GM11168 (cell line): Measurements from ENCODE around the gene HSD3B7.

Source experiments
- in situ Hi-C: fragments of 300-500 bp; cut with MboI; formaldehyde crosslinking; loops from one replicate; pipeline ENCODE4 v1.12.0; 2022; ENCODE audit warnings: low sequenced_read_pairs; ENCODE audit not compliant: unreplicated experiment

Gene HSD3B7

GRCh38 chr16:30954993-30955392 is 30.0 kb upstream of the HSD3B7 start:
- in situ Hi-C loops: loop anchor here (25.0 kb wide), 1 partner anchor 907 kb away; the partner anchor contains the start of gene ZNF267

DNA sequence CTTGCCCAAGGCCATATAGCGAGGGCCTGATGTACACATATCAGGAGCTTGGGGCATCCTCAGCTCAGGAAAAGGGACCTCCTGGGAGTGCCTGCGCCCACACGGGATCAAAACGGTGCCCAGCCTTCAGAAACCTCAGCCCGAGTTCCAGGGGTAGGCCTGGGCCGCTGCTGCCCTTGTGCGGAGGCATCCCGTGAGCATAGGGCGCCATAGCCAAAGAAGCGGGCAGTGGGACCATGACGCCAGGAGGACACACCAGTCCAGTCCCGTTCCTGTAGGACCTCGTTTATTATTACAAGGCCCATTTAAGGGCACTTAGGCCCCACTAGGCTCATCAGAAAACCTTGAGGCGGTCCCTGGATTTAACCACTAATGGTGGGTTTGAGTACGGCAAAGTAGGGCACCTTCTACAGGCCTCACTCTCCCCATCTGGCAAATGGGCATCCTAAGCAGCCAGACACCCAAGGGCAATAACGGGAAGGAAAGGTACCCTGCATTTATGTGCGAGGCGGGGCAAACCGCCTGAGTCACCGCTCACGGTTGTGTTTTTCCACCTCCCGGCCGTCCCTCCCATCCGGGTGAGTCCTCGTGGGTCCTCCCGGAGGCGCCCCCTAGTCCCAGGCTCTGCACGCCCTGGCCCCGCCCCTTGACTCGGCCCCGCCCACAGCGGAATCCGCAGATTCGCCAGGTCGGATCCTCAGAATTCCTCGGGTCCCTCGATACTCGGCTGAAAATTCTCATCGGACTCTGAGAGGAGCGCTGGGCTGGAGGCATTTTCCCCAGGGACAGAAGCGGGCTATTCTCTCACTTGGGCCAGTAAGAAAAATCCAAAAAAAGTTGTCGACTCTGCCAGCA is 28.2 kb upstream of the HSD3B7 start:
- in situ Hi-C loops: loop anchor here (25.0 kb wide), 1 partner anchor 905 kb away; the partner anchor contains the start of gene ZNF267

GRCh38 chr16:30957456-30958174 is 27.4 kb upstream of the HSD3B7 start, which contains the start of gene SETD1A:
TSS of gene SETD1A (plus strand) at chr16:30957754. CDS start at chr16:30958732, 978 bp downstream.
- in situ Hi-C loops: loop anchor here (25.0 kb wide), 1 partner anchor 905 kb away; the partner anchor contains the start of gene ZNF267

GRCh38 chr16:30958175-30959079 is 26.6 kb upstream of the HSD3B7 start:
- in situ Hi-C loops: loop anchor here (25.0 kb wide), 1 partner anchor 904 kb away; the partner anchor contains the start of gene ZNF267

- in situ Hi-C loops: loop anchor here (25.0 kb wide), 1 partner anchor 901 kb away; the partner anchor contains the start of gene ZNF267
Measured at GRCh38 chr16:30961384-30961783, 23.6 kb upstream of the HSD3B7 start.

DNA sequence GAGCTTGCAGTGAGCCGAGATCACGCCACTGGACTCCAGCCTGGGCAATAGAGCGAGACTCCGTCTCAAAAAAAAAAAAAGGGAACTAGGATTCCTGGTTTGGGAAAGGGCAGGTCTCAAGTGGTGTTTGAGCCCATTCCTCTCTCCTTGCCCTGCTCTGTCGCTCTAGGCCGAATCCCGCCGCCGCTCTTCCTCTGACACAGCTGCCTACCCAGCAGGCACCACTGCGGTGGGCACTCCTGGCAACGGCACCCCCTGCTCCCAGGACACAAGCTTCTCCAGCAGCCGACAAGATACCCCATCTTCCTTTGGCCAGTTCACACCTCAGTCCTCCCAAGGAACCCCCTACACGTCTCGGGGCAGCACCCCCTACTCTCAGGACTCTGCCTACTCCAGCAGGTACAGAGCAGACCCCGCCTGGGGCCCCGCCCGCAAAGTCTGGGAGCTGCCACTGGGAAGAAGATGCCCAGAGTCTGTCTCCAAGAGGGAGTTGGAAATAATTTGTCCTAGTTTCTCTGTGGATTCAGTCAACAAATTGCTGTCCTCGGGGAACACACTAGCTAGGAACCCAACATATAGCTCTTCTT is 21.0 kb upstream of the HSD3B7 start:
- in situ Hi-C loops: loop anchor here (25.0 kb wide), 1 partner anchor 898 kb away; the partner anchor contains the start of gene ZNF267

GRCh38 chr16:30964574-30965226 is 20.3 kb upstream of the HSD3B7 start:
- in situ Hi-C loops: loop anchor here (25.0 kb wide), 1 partner anchor 898 kb away; the partner anchor contains the start of gene ZNF267

DNA sequence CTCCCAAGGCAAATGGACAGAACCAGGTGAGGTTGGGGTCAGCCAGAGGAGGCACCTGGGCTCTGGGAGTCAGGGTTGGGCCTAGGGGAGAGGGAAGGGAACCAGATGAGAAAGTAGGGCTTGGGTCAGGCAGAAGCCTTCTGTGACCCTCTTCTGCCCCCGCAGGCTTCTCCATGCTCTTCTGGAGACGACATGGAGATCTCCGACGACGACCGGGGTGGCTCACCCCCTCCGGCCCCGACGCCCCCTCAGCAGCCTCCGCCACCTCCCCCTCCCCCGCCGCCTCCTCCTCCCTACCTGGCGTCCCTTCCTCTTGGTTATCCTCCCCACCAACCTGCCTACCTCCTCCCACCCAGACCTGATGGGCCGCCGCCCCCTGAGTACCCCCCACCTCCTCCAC is 19.6 kb upstream of the HSD3B7 start:
- in situ Hi-C loops: loop anchor here (25.0 kb wide), 1 partner anchor 897 kb away; the partner anchor contains the start of gene ZNF267

- in situ Hi-C loops: loop anchor here (25.0 kb wide), 1 partner anchor 896 kb away; the partner anchor contains the start of gene ZNF267
Measured at GRCh38 chr16:30966033-30966619, 18.9 kb upstream of the HSD3B7 start.

DNA sequence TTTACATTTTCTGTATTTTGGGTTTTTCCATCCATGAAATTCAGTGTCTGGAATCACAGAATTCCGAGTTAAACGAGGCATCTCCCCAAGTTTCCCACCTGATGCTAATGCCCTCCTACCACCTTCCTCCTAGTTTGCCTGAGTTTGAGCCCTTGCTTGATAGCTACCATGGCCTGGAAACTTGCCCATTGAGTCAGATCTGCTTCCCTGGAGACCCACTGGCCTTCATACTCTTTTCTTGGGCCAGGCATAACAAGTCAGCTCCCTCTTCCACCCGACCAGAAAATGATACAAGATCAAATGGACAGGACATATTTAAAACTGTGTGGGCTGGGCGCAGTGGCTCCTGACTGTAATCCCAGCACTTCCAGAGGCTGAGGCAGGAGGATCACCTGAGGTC is 17.2 kb upstream of the HSD3B7 start:
- in situ Hi-C loops: loop anchor here (25.0 kb wide), 1 partner anchor 895 kb away; the partner anchor contains the start of gene ZNF267

DNA sequence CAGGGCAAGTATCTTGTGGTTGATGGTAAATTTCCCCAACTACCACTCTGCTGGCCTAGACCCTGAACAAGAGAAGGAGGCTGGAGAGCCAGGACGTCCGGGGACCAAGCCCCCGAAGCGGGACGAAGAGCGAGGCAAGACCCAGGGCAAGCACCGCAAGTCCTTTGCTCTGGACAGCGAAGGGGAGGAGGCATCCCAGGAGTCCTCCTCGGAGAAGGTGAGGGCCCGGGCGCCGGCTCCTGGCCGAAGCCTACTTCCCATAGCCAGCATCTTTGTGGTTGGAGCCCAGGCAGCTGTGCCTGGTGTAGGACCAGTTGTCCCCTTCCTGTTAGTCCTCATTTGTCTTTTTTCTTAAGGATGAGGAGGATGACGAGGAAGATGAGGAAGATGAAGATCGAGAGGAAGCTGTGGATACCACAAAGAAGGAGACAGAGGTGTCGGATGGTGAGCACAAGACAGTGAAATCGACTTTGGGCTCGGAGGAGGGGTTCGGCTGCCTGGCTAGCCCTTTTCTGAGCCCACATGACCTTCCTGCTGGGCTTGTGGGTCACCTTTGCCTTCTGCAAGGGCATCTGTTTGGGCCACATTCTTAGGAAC is 15.7 kb upstream of the HSD3B7 start:
- in situ Hi-C loops: loop anchor here (25.0 kb wide), 1 partner anchor 893 kb away; the partner anchor contains the start of gene ZNF267

DNA sequence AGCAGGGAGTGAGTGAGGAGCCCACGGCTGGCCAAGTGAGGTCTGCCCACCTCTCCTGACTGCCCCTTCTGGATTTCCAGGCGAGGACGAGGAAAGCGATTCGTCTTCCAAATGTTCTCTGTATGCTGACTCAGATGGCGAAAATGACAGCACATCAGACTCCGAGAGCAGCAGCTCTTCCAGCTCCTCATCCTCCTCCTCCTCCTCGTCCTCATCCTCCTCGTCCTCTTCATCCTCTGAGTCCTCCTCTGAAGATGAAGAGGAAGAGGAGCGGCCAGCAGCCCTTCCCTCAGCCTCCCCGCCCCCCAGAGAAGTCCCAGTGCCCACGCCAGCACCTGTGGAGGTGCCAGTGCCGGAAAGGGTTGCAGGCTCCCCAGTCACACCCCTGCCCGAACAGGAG is 13.7 kb upstream of the HSD3B7 start:
- in situ Hi-C loops: loop anchor here (25.0 kb wide), 1 partner anchor 891 kb away; the partner anchor contains the start of gene ZNF267

DNA sequence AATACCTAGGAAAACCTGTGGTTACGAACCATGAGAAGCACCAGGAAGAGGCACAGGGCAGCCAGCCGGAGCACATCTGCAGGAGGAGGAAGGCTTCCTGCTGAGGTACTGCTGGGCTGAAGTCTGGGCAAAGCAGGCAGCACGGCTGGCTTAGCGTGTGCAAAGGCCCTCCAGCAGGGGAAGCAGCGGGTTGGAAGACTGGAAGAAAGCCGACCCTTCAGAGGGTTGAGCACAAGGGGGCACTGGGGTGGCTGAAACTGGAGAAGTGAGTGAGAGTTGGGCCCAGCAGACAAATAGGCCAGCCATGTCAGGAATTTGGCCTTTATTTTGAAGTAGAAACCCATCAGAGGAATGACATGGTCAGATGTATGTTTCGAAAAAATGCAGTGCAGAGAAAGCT is 12.1 kb upstream of the HSD3B7 start:
- in situ Hi-C loops: loop anchor here (25.0 kb wide), 1 partner anchor 889 kb away; the partner anchor contains the start of gene ZNF267

- in situ Hi-C loops: loop anchor here (25.0 kb wide), 1 partner anchor 888 kb away; the partner anchor contains the start of gene ZNF267
Measured at GRCh38 chr16:30974348-30974747, 10.7 kb upstream of the HSD3B7 start.

DNA sequence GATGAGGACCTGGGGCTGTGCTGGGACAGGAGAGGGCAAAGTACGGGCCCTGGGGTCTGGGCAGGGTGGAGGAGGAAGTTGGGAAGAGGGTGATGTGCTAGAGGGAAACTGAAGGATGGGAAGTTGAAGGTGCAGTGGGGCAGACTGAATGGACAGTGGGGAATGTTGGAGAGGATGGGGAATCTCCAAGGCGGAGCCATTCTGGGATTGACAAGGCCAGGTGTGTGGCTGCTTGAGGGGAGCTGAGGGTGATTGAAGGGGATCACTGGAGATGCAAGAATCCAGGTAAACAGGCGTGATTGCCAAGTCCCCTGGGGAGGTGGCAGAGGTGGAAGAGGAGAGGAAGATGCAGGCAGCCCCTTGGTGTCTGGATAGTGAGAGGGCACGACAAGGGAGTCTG is 8.5 kb upstream of the HSD3B7 start:
- in situ Hi-C loops: loop anchor here (25.0 kb wide), 2 partner anchors 311 to 461 kb away; partner anchors contain the start of genes COX6A2 and ZNF843

GRCh38 chr16:30977502-30977901 is 7.5 kb upstream of the HSD3B7 start:
- in situ Hi-C loops: loop anchor here (25.0 kb wide), 2 partner anchors 310 to 460 kb away; partner anchors contain the start of genes COX6A2 and ZNF843
